Neuronal stem cell (in vitro differentiated cells): ENCODE measurements around the gene YIPF3.
"Not testable (repeated sequence)": the region's sequence is repeated elsewhere in the genome, so short reads cannot be mapped to it uniquely, and the experiment has no call there.

ENCODE experiments used
- DNase-seq: peaks from one replicate; pipeline ENCODE4 v3.0.0-alpha.2; 2013; ENCODE audit warnings: low spot score
- H2AFZ ChIP-seq: one replicate; pipeline ENCODE4 v1.6.1; 2013; ENCODE audit warnings: mild to moderate bottlenecking, low read length, inconsistent platforms
- H2AK5ac ChIP-seq: 2 replicates; pipeline ENCODE4 v1.6.1; 2013; ENCODE audit warnings: low read depth, mild to moderate bottlenecking, inconsistent platforms, low read length, moderate library complexity, mixed read lengths
- H2BK120ac ChIP-seq: 2 replicates; pipeline ENCODE4 v1.6.1; 2013; ENCODE audit warnings: low read depth, mild to moderate bottlenecking, inconsistent platforms, low read length, moderate library complexity, mixed read lengths
- H2BK12ac ChIP-seq: one replicate; pipeline ENCODE4 v1.6.1; 2013; ENCODE audit warnings: low read length, inconsistent platforms
- H2BK15ac ChIP-seq: 2 replicates; pipeline ENCODE4 v1.6.1; 2013; ENCODE audit warnings: mild to moderate bottlenecking, low read length, inconsistent platforms, mixed read lengths
- H2BK5ac ChIP-seq: one replicate; pipeline ENCODE4 v1.6.1; 2013; ENCODE audit warnings: inconsistent platforms, mild to moderate bottlenecking, low read length, moderate library complexity
- H3K14ac ChIP-seq: one replicate; pipeline ENCODE4 v1.6.1; 2013; ENCODE audit warnings: low read length, inconsistent platforms
- H3K18ac ChIP-seq: 2 replicates; pipeline ENCODE4 v1.6.1; 2013; ENCODE audit warnings: low read length, inconsistent platforms
- H3K23ac ChIP-seq: 2 replicates; pipeline ENCODE4 v1.6.1; 2013; ENCODE audit warnings: low read depth, mild to moderate bottlenecking, mixed read lengths, low read length, inconsistent platforms; ENCODE audit not compliant: poor library complexity
- H3K27ac ChIP-seq: replicated peaks from 3 replicates; pipeline ENCODE4 v1.5.1; 2013; ENCODE audit warnings: low read length, inconsistent platforms
- H3K27me3 ChIP-seq, 3 experiments: 2 replicates each; pipeline ENCODE4 v1.6.1; 2013; ENCODE audit warnings: low read length in 3 of 3, mild to moderate bottlenecking in 2 of 3, inconsistent platforms in 1 of 3, low read depth in 1 of 3, mixed read lengths in 1 of 3, moderate library complexity in 1 of 3; ENCODE audit not compliant: control insufficient read depth in 3 of 3, insufficient read depth in 3 of 3
- H3K36me3 ChIP-seq, 2 donors: replicated peaks in 1 of 2; 2 replicates each; pipeline ENCODE4 v1.6.1; 2013; ENCODE audit warnings: low read length in 2 of 2; ENCODE audit not compliant: control insufficient read depth in 2 of 2, insufficient read depth in 2 of 2
- H3K4ac ChIP-seq: 2 replicates; pipeline ENCODE4 v1.6.1; 2013; ENCODE audit warnings: inconsistent platforms, mild to moderate bottlenecking, low read length, moderate library complexity
- H3K4me1 ChIP-seq, 2 donors: 1 replicate in 1 of 2; 2 replicates in 1 of 2; pipeline ENCODE4 v1.6.1; 2013; ENCODE audit warnings: low read length in 2 of 2, low read depth in 1 of 2; ENCODE audit not compliant: control insufficient read depth in 2 of 2, insufficient read depth in 1 of 2
- H3K4me2 ChIP-seq: one replicate; pipeline ENCODE4 v1.6.1; 2013; ENCODE audit warnings: mild to moderate bottlenecking, low read length, inconsistent platforms; ENCODE audit not compliant: insufficient read depth, poor library complexity, severe bottlenecking
- H3K4me3 ChIP-seq, 2 donors: 2 replicates each; pipeline ENCODE4 v1.5.1; 2013; ENCODE audit warnings: low read length in 2 of 2, mild to moderate bottlenecking in 2 of 2, inconsistent platforms in 1 of 2, moderate library complexity in 1 of 2
- H3K79me1 ChIP-seq: one replicate; pipeline ENCODE4 v1.6.1; 2013; ENCODE audit warnings: low read depth, mild to moderate bottlenecking, inconsistent platforms, low read length, moderate library complexity
- H3K9ac ChIP-seq: one replicate; pipeline ENCODE4 v1.6.1; 2013; ENCODE audit warnings: mild to moderate bottlenecking, low read depth, low read length, inconsistent platforms; ENCODE audit not compliant: poor library complexity
- H3K9me3 ChIP-seq, 2 donors: replicated peaks in 1 of 2; 2 replicates each; pipeline versions ENCODE3 to v1.6.1; 2013; ENCODE audit warnings: low read length in 2 of 2, mild to moderate bottlenecking in 2 of 2, inconsistent platforms in 1 of 2, low read depth in 1 of 2, mixed read lengths in 1 of 2, moderate library complexity in 1 of 2; ENCODE audit not compliant: control insufficient read depth in 2 of 2, insufficient read depth in 1 of 2
- H4K8ac ChIP-seq: one replicate; pipeline ENCODE4 v1.6.1; 2013; ENCODE audit warnings: low read depth, mild to moderate bottlenecking, inconsistent platforms, low read length, moderate library complexity
- H4K91ac ChIP-seq: one replicate; pipeline ENCODE4 v1.6.1; 2013; ENCODE audit warnings: low read length, low read depth, mild to moderate bottlenecking, inconsistent platforms; ENCODE audit not compliant: poor library complexity
- WGBS, 2 donors: extraction: QIAGEN DNeasy Blood & Tissue Kit; methylation state at CpG; one replicate each; pipeline ENCODE4 v1.1.7; 2013; ENCODE audit warnings: missing lambda C conversion rate in 2 of 2, mixed read lengths in 1 of 2; ENCODE audit not compliant: insufficient read length in 2 of 2, insufficient replicate concordance in 1 of 2; ENCODE audit errors: extremely low coverage in 2 of 2; 5-methylcytosine and 5-hydroxymethylcytosine counted together

YIPF3 gene

DNA sequence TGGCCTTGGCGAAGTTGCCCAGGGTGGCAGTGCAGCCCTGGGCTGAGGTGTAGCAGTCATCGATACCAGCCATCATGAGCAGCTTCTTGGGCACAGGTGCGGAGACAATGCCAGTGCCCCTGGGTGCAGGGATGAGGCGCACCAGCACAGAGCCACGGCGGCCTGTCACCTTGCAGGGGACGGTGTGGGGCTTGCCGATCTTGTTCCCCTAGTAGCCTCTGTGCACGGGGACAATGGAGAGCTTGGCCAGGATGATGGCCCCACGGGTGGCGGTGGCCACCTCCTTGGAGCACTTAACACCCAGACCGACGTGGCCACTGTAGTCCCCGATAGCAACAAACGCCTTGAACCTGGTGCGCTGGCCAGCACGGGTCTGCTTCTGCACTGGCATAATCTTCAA lies 22.3 kb upstream of the YIPF3 start:
- H3K4ac ChIP-seq, H3K23ac ChIP-seq, H2AK5ac ChIP-seq, H3K18ac ChIP-seq, H2AFZ ChIP-seq, H2BK120ac ChIP-seq, H3K27me3 ChIP-seq, H2BK5ac ChIP-seq, H3K4me1 ChIP-seq, H2BK12ac ChIP-seq, H3K27ac ChIP-seq, H3K9ac ChIP-seq, H3K9me3 ChIP-seq, H3K4me2 ChIP-seq, H4K91ac ChIP-seq, H3K4me3 ChIP-seq, DNase-seq, H2BK15ac ChIP-seq, H3K14ac ChIP-seq, H4K8ac ChIP-seq, H3K79me1 ChIP-seq: not testable (repeated sequence)
- WGBS, 2 donors: no CpG with 5 or more reads among the region's 17 CpGs
- H3K36me3 ChIP-seq: peaks cover 14 to 88% of the 10 kb centered on the region in 2 donors

- DNase-seq: no peak
- Histone ChIP-seq H3K27me3 (no peaks in the 10 kb centered on the region), H3K36me3 (peaks cover 41 to 91% of the 10 kb centered on the region in 2 donors), H4K91ac (no peak overlapping the region), H3K4me2 (no peak overlapping the region), H2AFZ (no peak overlapping the region), H3K23ac (no peak overlapping the region), H3K9ac (no peak overlapping the region), H3K79me1 (no peaks in the 10 kb centered on the region), H2BK120ac (no peak overlapping the region), H2AK5ac (no peak overlapping the region), H3K18ac (no peak overlapping the region), H3K27ac (no peak overlapping the region), H3K4me3 (no peak overlapping the region), H2BK5ac (no peak overlapping the region), H3K9me3 (no peaks in the 10 kb centered on the region), H2BK12ac (no peak overlapping the region), H2BK15ac (no peak overlapping the region), H4K8ac (no peak overlapping the region), H3K4me1 (no peaks in the 10 kb centered on the region), H3K4ac (no peak overlapping the region), H3K14ac (no peak overlapping the region)
- no CpG with 5 or more reads among the region's 1 CpG for WGBS, 2 donors
Observed at GRCh38 chr6:43532201-43532600, 15.5 kb upstream of the YIPF3 start.

DNA sequence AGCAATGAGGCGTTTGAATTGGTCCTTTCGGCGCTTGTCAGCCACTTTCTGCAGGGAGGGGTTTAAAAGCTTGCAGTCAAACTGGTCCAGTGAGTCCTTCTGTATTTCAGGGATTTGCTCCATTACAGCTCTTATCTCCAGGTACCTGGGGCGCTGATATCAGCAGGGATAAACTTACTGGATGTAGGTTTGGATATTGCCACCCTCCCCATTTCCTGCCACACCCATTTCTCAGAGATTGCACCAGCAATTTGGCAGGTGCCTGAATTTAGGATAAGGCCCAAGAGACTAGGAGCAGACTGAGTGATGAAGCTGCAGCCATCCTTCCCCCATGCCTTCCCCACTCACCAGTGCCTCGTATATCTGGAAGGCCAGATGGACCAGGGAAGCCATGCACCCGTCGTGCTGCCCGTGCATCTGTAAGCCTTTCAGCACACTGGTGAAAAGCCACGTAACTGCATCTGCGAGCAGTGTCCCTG lies 7.8 kb upstream of the YIPF3 start:
- Histone ChIP-seq H3K79me1 (no peaks in the 10 kb centered on the region), H3K4me3 (peak overlapping the region in 1 of 2 donors; percentile 34), H3K27ac (no peak overlapping the region), H3K18ac (no peak overlapping the region), H2AFZ (no peak overlapping the region), H2BK15ac (no peak overlapping the region), H3K14ac (no peak overlapping the region), H4K91ac (no peak overlapping the region), H3K23ac (no peak overlapping the region), H2BK12ac (no peak overlapping the region), H3K27me3 (no peaks in the 10 kb centered on the region), H2BK5ac (no peak overlapping the region), H3K9me3 (no peaks in the 10 kb centered on the region), H3K9ac (no peak overlapping the region), H2AK5ac (no peak overlapping the region), H4K8ac (no peak overlapping the region), H2BK120ac (no peak overlapping the region), H3K4me1 (no peaks in the 10 kb centered on the region), H3K4me2 (no peak overlapping the region), H3K36me3 (peaks cover 69 to 97% of the 10 kb centered on the region in 2 donors), H3K4ac (no peak overlapping the region)
- WGBS, 2 donors: no CpG with 5 or more reads among the region's 10 CpGs
- DNase-seq: no peak

GRCh38 chr6:43523284-43523683 lies 6.6 kb upstream of the YIPF3 start:
- peaks cover 0 to under 1% of the 10 kb centered on the region in 2 donors for H3K4me1 ChIP-seq
- no peak overlapping the region for H4K91ac ChIP-seq
- H2AFZ ChIP-seq: no peak overlapping the region
- H3K27ac ChIP-seq: no peak overlapping the region
- H3K4me3 ChIP-seq: no peak overlapping the region
- H3K4ac ChIP-seq: no peak overlapping the region
- H2AK5ac ChIP-seq: no peak overlapping the region
- H3K14ac ChIP-seq: no peak overlapping the region
- peaks cover 65 to 95% of the 10 kb centered on the region in 2 donors for H3K36me3 ChIP-seq
- no peaks in the 10 kb centered on the region for H3K27me3 ChIP-seq
- no peak overlapping the region for H3K18ac ChIP-seq
- H3K9ac ChIP-seq: no peak overlapping the region
- no peak overlapping the region for H2BK15ac ChIP-seq
- no peak overlapping the region for H4K8ac ChIP-seq
- H3K4me2 ChIP-seq: no peak overlapping the region
- H3K9me3 ChIP-seq: no peaks in the 10 kb centered on the region
- H2BK120ac ChIP-seq: no peak overlapping the region
- no peak overlapping the region for H2BK5ac ChIP-seq
- no CpG with 5 or more reads among the region's 3 CpGs for WGBS, 2 donors
- no peak overlapping the region for H3K23ac ChIP-seq
- peaks cover under 1% of the 10 kb centered on the region for H3K79me1 ChIP-seq
- H2BK12ac ChIP-seq: no peak overlapping the region
- no peak for DNase-seq
